Mammary epithelial cell (primary cell): ENCODE data around the gene VPS8.

Experiments used
- CTCF ChIP-seq, 2 donors: IDR thresholded peaks in 1 of 2; conservative IDR thresholded peaks in 1 of 2; 2 replicates each; pipeline ENCODE4 v1.5.1; 2011 to 2012; ENCODE audit warnings: inconsistent platforms in 2 of 2, low read length in 2 of 2, mild to moderate bottlenecking in 2 of 2, control low read depth in 1 of 2, low read depth in 1 of 2; ENCODE audit not compliant: insufficient read depth in 1 of 2; ENCODE audit errors: extremely low read depth in 1 of 2
- EZH2 ChIP-seq: IDR thresholded peaks from 2 replicates; pipeline ENCODE4 v1.6.1; 2012; ENCODE audit warnings: low read length, inconsistent platforms, borderline replicate concordance

DNA sequence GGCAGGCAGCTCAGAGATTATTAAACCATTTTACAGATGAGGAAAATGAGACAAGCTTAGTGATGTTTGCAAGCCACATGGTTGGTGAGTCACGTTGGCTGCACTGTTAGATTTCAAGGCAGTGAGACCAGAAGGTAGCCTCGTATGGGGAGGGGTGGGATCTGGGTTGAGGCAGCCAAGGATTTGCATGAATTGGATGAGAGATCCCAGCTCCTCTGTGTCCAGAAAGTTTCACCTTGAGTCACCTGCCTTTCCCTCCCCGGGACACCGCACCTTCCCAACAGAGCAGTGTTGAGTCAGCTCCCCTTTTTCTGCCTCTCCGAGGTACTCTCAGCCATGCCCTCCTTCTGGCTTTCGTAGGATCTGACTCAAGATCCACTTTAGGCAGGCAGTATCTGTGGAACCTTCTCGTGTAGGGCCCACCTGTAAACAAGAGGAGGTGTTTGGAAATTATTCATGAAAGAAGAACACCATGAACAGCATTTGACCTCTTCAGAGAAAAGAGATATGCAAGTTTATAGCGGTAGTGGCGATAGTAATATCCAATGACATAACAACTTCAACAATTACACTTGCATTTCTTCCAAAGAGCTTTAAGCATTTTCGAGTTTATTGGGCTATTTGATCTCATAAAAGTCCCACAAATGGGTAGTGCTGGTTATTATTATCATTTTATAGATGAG, 46.8 kb upstream of the VPS8 start:
- TF ChIP-seq CTCF (conservative IDR thresholded peaks at IDR 0.05 in 1 of 2, IDR thresholded peaks at IDR 0.05 in 1 of 2; ENCODE audit: extremely low read depth in 1 of 2, insufficient read depth in 1 of 2, low read depth in 1 of 2, low read length in 2 of 2) (no peak), EZH2 (no peak)
